A673 (cell line): ENCODE measurements around the gene PPARG. TPM values are rescaled to one million over a fixed set of nuclear protein-coding genes. Genes with fewer than 3 reads are reported as not detected.
"Not testable (repeated sequence)": the region's sequence is repeated elsewhere in the genome, so short reads cannot be mapped to it uniquely, and the experiment has no call there.

Experiments
- BruUV-seq: library from RNA; stranded (reverse); fragments of 400-500 nt; replicated peaks from 2 replicates; lab custom pipeline; 2021; lab: Mats Ljungman, UMichigan
- CTCF ChIA-PET: fragments of 300-600 bp; sonication (Branson Sonifier 250); formaldehyde crosslinking; loops from one replicate; lab custom pipeline; 2022; ENCODE audit warnings: antibody characterized with exemption; lab: Charles Lee
- POLR2A ChIA-PET: fragments of 300-600 bp; sonication (Branson Sonifier 250); formaldehyde crosslinking; loops from one replicate; lab custom pipeline; 2022; ENCODE audit warnings: antibody characterized with exemption; ENCODE audit not compliant: low non-redundant PET; lab: Charles Lee
- DNase-seq: peaks from one replicate; pipeline ENCODE4 v3.0.0-alpha.2; 2015; ENCODE audit warnings: low spot score
- H3K27ac ChIP-seq: fragments of 200-600 bp; sonication (generic); 2 replicates; pipeline ENCODE4 v1.5.1; 2016; ENCODE audit warnings: mixed run types, low read depth, mild to moderate bottlenecking, mixed read lengths, antibody characterized with exemption, low read length; ENCODE audit not compliant: poor library complexity, severe bottlenecking
- H3K27me3 ChIP-seq: fragments of 200-600 bp; sonication (generic); replicated peaks from 2 replicates; pipeline ENCODE4 v1.6.1; 2017; ENCODE audit warnings: mixed run types, low read depth, mild to moderate bottlenecking, mixed read lengths, antibody characterized with exemption, low read length; ENCODE audit not compliant: insufficient read depth, poor library complexity
- H3K36me3 ChIP-seq: fragments of 200-600 bp; sonication (generic); 2 replicates; pipeline ENCODE4 v1.6.1; 2016; ENCODE audit warnings: mixed run types, mild to moderate bottlenecking, mixed read lengths, antibody characterized with exemption, low read length; ENCODE audit not compliant: insufficient read depth, poor library complexity, severe bottlenecking
- H3K4me1 ChIP-seq: fragments of 200-600 bp; sonication (generic); 2 replicates; pipeline ENCODE4 v1.6.1; 2017; ENCODE audit warnings: mixed run types, mild to moderate bottlenecking, mixed read lengths, antibody characterized with exemption, low read length; ENCODE audit not compliant: insufficient read depth, poor library complexity, severe bottlenecking
- H3K4me3 ChIP-seq: fragments of 200-600 bp; sonication (generic); 2 replicates; pipeline ENCODE4 v1.5.1; 2016; ENCODE audit warnings: low read depth, mixed run types, mild to moderate bottlenecking, mixed read lengths, low read length; ENCODE audit not compliant: poor library complexity, severe bottlenecking
- H3K9me3 ChIP-seq: fragments of 200-600 bp; sonication (generic); 2 replicates; pipeline ENCODE4 v1.6.1; 2016; ENCODE audit warnings: mixed run types, low read depth, mild to moderate bottlenecking, mixed read lengths, antibody characterized with exemption, low read length; ENCODE audit not compliant: poor library complexity, severe bottlenecking
- EZH2 ChIP-seq: fragments of 200-600 bp; sonication (generic); IDR thresholded peaks from 2 replicates; pipeline ENCODE4 v1.6.1; 2017; ENCODE audit warnings: borderline replicate concordance, low read depth, mild to moderate bottlenecking, mixed read lengths, antibody characterized with exemption, low read length; ENCODE audit not compliant: poor library complexity, severe bottlenecking
- intact Hi-C: fragments of 100-400 bp; cut with micrococcal nuclease; formaldehyde crosslinking; loops from one replicate; pipeline ENCODE4 v1.10.0; 2022; ENCODE audit not compliant: unreplicated experiment
- total RNA-seq: library from RNA; stranded (reverse); gene quantifications from 2 replicates; pipeline ENCODE4 v1.2.3, GENCODE V29; 2021
- TF ChIP-seq, protein P1 (sequence below): fragments of 300-800, 200-600 bp; sonication (generic); conservative IDR thresholded peaks from 2 replicates; pipeline ENCODE4 v1.5.1; 2017; ENCODE audit warnings: low read depth, mild to moderate bottlenecking, antibody characterized with exemption, low read length, moderate library complexity, mixed read lengths

Gene PPARG
- total RNA-seq, 1 experiment from 2014 or later, result 0.62 TPM

- Histone ChIP-seq H3K4me1 (no peaks in the 10 kb centered on the region), H3K4me3 (no peak overlapping the region), H3K36me3 (no peaks in the 10 kb centered on the region), H3K27ac (no peak overlapping the region), H3K9me3 (no peaks in the 10 kb centered on the region), H3K27me3 (no peaks in the 10 kb centered on the region)
- no peak for DNase-seq
- no TSS peak for BruUV-seq
- CTCF ChIA-PET, result no interaction called here
- POLR2A ChIA-PET, result no interaction called here
- no peak for TF ChIP-seq EZH2
- TF ChIP-seq, protein P1, sequence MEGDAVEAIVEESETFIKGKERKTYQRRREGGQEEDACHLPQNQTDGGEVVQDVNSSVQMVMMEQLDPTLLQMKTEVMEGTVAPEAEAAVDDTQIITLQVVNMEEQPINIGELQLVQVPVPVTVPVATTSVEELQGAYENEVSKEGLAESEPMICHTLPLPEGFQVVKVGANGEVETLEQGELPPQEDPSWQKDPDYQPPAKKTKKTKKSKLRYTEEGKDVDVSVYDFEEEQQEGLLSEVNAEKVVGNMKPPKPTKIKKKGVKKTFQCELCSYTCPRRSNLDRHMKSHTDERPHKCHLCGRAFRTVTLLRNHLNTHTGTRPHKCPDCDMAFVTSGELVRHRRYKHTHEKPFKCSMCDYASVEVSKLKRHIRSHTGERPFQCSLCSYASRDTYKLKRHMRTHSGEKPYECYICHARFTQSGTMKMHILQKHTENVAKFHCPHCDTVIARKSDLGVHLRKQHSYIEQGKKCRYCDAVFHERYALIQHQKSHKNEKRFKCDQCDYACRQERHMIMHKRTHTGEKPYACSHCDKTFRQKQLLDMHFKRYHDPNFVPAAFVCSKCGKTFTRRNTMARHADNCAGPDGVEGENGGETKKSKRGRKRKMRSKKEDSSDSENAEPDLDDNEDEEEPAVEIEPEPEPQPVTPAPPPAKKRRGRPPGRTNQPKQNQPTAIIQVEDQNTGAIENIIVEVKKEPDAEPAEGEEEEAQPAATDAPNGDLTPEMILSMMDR, result no peak
- intact Hi-C loops, result no loop called here
These were observed 166.9 kb downstream of the PPARG start for GRCh38 chr3:12455740-12456139.

DNA sequence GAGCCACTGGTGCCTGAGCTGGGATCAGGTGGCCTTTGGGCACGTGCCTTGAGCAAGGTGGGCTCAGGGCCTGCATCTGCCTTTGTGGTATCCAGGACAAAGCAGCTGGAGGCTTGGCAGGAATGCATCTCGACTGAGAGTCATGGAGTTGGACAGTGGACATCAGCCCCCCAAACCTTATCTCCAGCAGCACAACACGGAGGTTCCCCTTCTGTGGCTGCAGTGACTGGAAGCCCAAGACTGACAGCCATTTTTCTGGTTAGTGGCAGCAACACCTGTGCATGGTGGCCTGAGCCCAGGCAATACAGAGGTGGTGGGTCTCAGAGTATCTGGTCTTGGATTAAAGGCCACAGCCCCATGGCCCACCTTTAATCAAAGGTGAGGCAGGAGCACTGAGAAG lies 167.6 kb downstream of the PPARG start:
- Histone ChIP-seq H3K36me3 (no peaks in the 10 kb centered on the region), H3K4me3 (no peak overlapping the region), H3K4me1 (no peaks in the 10 kb centered on the region), H3K27ac (no peak overlapping the region), H3K27me3 (no peaks in the 10 kb centered on the region), H3K9me3 (no peaks in the 10 kb centered on the region)
- BruUV-seq, result no TSS peak
- ChIA-PET POLR2A (no interaction called here), CTCF (no interaction called here)
- no peak for DNase-seq
- intact Hi-C loops, result no loop called here
- TF ChIP-seq, protein P1, result no peak
- TF ChIP-seq EZH2, result no peak

DNA sequence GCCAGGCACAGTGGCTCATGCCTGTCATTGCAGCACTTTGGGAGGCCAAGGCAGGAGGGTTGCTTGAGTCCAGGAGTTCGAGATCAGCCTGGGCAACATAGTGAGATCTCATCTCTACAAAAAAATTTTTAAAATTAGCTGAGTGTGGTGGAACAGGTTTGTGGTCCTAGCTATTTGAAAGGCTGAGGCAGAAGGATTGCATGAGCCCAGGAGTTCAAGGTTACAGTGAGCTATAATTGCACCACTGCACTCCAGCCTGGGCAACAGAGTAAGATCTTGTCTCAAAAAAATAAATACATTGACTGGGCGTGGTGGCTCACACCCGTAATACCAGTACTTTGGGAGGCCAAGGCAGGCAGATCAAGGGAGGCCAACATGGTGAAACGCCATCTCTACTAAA lies 168.5 kb downstream of the PPARG start:
- DNase-seq, H3K4me1 ChIP-seq, H3K9me3 ChIP-seq, intact Hi-C loops, H3K27me3 ChIP-seq, H3K4me3 ChIP-seq, H3K27ac ChIP-seq, H3K36me3 ChIP-seq, BruUV-seq, POLR2A ChIA-PET: not testable (repeated sequence)
- CTCF ChIA-PET, result interaction anchor here (1.0 kb wide), 1 partner anchor 22 kb away, joined by 3 read pairs; no protein-coding TSS in a partner anchor

GRCh38 chr3:12458901-12459300 lies 170.0 kb downstream of the PPARG start:
- Histone ChIP-seq H3K9me3 (no peaks in the 10 kb centered on the region), H3K36me3 (no peaks in the 10 kb centered on the region), H3K27me3 (no peaks in the 10 kb centered on the region), H3K27ac (no peak overlapping the region), H3K4me1 (no peaks in the 10 kb centered on the region), H3K4me3 (no peak overlapping the region)
- BruUV-seq, result no TSS peak
- intact Hi-C loops, result no loop called here
- CTCF ChIA-PET, result no interaction called here
- POLR2A ChIA-PET, result no interaction called here
- no peak for DNase-seq
- TF ChIP-seq, protein P1, result no peak
- TF ChIP-seq EZH2, result no peak
